Mesendoderm (in vitro differentiated cells): Measurements from ENCODE around the gene SULT1A2.

ENCODE experiments used
- DNase-seq: peaks from one replicate; pipeline ENCODE4 v3.0.0; 2013
- H2AK5ac ChIP-seq: 2 replicates; pipeline ENCODE4 v1.6.1; 2013; ENCODE audit warnings: low read length, inconsistent platforms
- H2BK120ac ChIP-seq: 2 replicates; pipeline ENCODE4 v1.6.1; 2013; ENCODE audit warnings: low read depth, mild to moderate bottlenecking, low read length, moderate library complexity, mixed read lengths
- H2BK15ac ChIP-seq: replicated peaks from 2 replicates; pipeline ENCODE4 v1.6.1; 2013; ENCODE audit warnings: low read depth, mild to moderate bottlenecking, moderate library complexity
- H2BK5ac ChIP-seq: 2 replicates; pipeline ENCODE4 v1.6.1; 2013; ENCODE audit warnings: low read length, inconsistent platforms
- H3K18ac ChIP-seq: 2 replicates; pipeline ENCODE4 v1.6.1; 2013; ENCODE audit warnings: mild to moderate bottlenecking, low read length, mixed read lengths
- H3K23ac ChIP-seq: one replicate; pipeline ENCODE4 v1.6.1; 2013; ENCODE audit warnings: low read length
- H3K27ac ChIP-seq: 2 replicates; pipeline ENCODE4 v1.5.1; 2013; ENCODE audit warnings: low read depth, mild to moderate bottlenecking, inconsistent platforms, low read length, moderate library complexity
- H3K27me3 ChIP-seq: 2 replicates; pipeline ENCODE4 v1.6.1; 2013; ENCODE audit warnings: low read length, control low read depth, mild to moderate bottlenecking, inconsistent platforms; ENCODE audit not compliant: insufficient read depth, poor library complexity
- H3K36me3 ChIP-seq: 2 replicates; pipeline ENCODE4 v1.6.1; 2013; ENCODE audit warnings: low read length, inconsistent platforms; ENCODE audit not compliant: control insufficient read depth, insufficient read depth
- H3K4ac ChIP-seq: one replicate; pipeline ENCODE4 v1.6.1; 2013; ENCODE audit warnings: low read depth, mild to moderate bottlenecking, low read length, moderate library complexity
- H3K4me1 ChIP-seq: 2 replicates; pipeline ENCODE4 v1.6.1; 2013; ENCODE audit warnings: low read depth, low read length, inconsistent platforms; ENCODE audit not compliant: control insufficient read depth
- H3K4me2 ChIP-seq: 2 replicates; pipeline ENCODE4 v1.6.1; 2013; ENCODE audit warnings: low read length
- H3K4me3 ChIP-seq: 2 replicates; pipeline ENCODE4 v1.5.1; 2013; ENCODE audit warnings: mild to moderate bottlenecking, low read length
- H3K56ac ChIP-seq: one replicate; pipeline ENCODE4 v1.6.1; 2013; ENCODE audit warnings: low read length
- H3K79me1 ChIP-seq: 2 replicates; pipeline ENCODE4 v1.6.1; 2013; ENCODE audit warnings: low read length, inconsistent platforms
- H3K79me2 ChIP-seq: 2 replicates; pipeline ENCODE4 v1.6.1; 2013; ENCODE audit warnings: mild to moderate bottlenecking, low read length; ENCODE audit not compliant: control insufficient read depth, insufficient read depth
- H3K9ac ChIP-seq: 2 replicates; pipeline ENCODE4 v1.6.1; 2013; ENCODE audit warnings: low read length, inconsistent platforms
- H4K5ac ChIP-seq: one replicate; pipeline ENCODE4 v1.6.1; 2013; ENCODE audit warnings: low read length
- H4K8ac ChIP-seq: one replicate; pipeline ENCODE4 v1.6.1; 2013; ENCODE audit warnings: low read depth, mild to moderate bottlenecking, control low read depth, low read length, moderate library complexity
- WGBS: extraction: QIAGEN DNeasy Blood & Tissue Kit; methylation state at CpG from one replicate; pipeline ENCODE4 v1.1.7; 2013; ENCODE audit warnings: low lambda C conversion rate, missing lambda C conversion rate; ENCODE audit not compliant: insufficient coverage; ENCODE audit errors: extremely low coverage; 5-methylcytosine and 5-hydroxymethylcytosine counted together

The SULT1A2 gene

DNA sequence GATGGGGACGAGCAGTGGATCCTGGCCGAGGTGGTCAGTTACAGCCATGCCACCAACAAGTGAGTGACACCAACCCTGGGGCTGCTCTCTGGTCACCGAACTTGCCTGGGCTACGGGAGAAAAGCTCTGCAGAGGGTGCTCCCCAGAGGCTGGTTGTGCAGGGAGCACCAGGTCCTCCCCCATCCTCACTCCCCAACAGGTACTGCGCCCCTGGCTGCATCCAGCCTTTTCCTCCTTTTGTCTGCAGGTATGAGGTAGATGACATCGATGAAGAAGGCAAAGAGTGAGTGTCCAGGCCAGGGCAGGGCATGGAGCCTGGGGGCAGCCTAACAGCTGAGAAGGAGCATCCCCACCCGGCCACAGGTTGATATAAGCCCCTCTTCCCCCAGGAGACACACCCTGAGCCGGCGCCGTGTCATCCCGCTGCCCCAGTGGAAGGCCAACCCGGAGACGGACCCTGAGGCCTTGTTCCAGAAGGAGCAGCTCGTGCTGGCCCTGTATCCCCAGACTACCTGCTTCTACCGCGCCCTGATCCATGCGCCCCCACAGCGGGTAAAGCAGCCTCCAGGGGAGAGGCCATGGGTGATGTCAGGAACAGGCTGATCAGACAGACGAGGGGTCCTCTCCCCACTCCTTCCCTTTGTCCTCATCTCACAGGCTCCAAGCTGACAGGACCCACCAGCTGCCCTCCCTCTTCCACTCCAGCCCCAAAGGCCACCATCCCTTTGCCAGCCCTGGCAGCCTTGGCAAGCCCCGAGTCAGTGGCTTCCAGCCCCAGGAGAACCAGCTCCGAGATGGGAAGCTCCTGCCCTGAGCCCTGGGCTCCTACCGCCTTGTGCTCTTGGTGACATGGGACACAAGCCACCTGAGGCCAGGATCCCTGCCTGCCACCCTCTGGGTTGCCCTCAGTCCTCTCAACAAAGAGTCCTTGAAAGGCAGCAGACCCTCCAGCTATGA lies 6.2 kb downstream of the SULT1A2 start:
- no peak for DNase-seq
- Histone ChIP-seq H3K23ac (no peak overlapping the region), H3K56ac (no peak overlapping the region), H3K4me3 (no peak overlapping the region), H4K8ac (no peak overlapping the region), H3K4me1 (no peaks in the 10 kb centered on the region), H3K18ac (no peak overlapping the region), H2BK15ac (no peak overlapping the region), H2BK5ac (no peak overlapping the region), H3K79me1 (no peaks in the 10 kb centered on the region), H3K4me2 (no peak overlapping the region), H2BK120ac (no peak overlapping the region), H3K4ac (no peak overlapping the region), H3K27ac (no peak overlapping the region), H4K5ac (no peak overlapping the region), H3K79me2 (no peaks in the 10 kb centered on the region), H2AK5ac (no peak overlapping the region), H3K27me3 (no peaks in the 10 kb centered on the region), H3K9ac (no peak overlapping the region), H3K36me3 (no peaks in the 10 kb centered on the region)
- WGBS, result no CpG with 5 or more reads among the region's 22 CpGs

DNA sequence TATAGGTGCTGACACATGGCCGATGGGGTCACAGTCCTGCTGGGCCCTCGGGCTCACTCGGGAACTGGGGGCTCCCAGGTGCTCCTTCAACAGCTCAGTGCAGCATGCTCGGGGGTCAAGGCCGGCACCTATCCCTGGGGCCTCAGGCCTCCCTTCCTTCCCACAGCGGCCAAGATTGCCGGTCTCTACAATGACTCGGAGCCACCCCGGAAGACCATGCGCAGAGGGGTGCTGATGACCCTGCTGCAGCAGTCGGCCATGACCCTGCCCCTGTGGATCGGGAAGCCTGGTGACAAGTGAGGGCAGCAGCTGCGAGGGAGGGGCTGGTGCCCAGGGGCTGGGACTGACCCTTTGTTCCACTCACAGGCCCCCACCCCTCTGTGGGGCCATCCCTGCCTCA lies 6.9 kb downstream of the SULT1A2 start:
- Histone ChIP-seq H3K4me2 (no peak overlapping the region), H3K4me1 (no peaks in the 10 kb centered on the region), H3K27me3 (no peaks in the 10 kb centered on the region), H3K9ac (no peak overlapping the region), H3K79me2 (no peaks in the 10 kb centered on the region), H3K36me3 (no peaks in the 10 kb centered on the region), H3K27ac (no peak overlapping the region), H2BK5ac (no peak overlapping the region), H3K56ac (no peak overlapping the region), H2BK120ac (no peak overlapping the region), H3K4me3 (no peak overlapping the region), H4K5ac (no peak overlapping the region), H3K18ac (no peak overlapping the region), H2BK15ac (no peak overlapping the region), H3K79me1 (no peaks in the 10 kb centered on the region), H4K8ac (no peak overlapping the region), H2AK5ac (no peak overlapping the region), H3K23ac (no peak overlapping the region), H3K4ac (no peak overlapping the region)
- WGBS, result no CpG with 5 or more reads among the region's 13 CpGs
- no peak for DNase-seq

GRCh38 chr16:28589069-28589468 lies 7.8 kb downstream of the SULT1A2 start:
- H3K23ac ChIP-seq, result no peak overlapping the region
- H2BK120ac ChIP-seq, result no peak overlapping the region
- no peak overlapping the region for H2AK5ac ChIP-seq
- H3K9ac ChIP-seq, result no peak overlapping the region
- no peak overlapping the region for H4K5ac ChIP-seq
- H3K18ac ChIP-seq, result no peak overlapping the region
- no peaks in the 10 kb centered on the region for H3K79me1 ChIP-seq
- no peaks in the 10 kb centered on the region for H3K4me1 ChIP-seq
- no peaks in the 10 kb centered on the region for H3K36me3 ChIP-seq
- H3K27me3 ChIP-seq, result no peaks in the 10 kb centered on the region
- no peak overlapping the region for H4K8ac ChIP-seq
- WGBS, result no CpG with 5 or more reads among the region's 8 CpGs
- H3K79me2 ChIP-seq, result no peaks in the 10 kb centered on the region
- H3K4me2 ChIP-seq, result no peak overlapping the region
- no peak for DNase-seq
- H3K4me3 ChIP-seq, result no peak overlapping the region
- no peak overlapping the region for H3K4ac ChIP-seq
- no peak overlapping the region for H2BK15ac ChIP-seq
- H3K56ac ChIP-seq, result no peak overlapping the region
- H2BK5ac ChIP-seq, result no peak overlapping the region
- no peak overlapping the region for H3K27ac ChIP-seq

DNA sequence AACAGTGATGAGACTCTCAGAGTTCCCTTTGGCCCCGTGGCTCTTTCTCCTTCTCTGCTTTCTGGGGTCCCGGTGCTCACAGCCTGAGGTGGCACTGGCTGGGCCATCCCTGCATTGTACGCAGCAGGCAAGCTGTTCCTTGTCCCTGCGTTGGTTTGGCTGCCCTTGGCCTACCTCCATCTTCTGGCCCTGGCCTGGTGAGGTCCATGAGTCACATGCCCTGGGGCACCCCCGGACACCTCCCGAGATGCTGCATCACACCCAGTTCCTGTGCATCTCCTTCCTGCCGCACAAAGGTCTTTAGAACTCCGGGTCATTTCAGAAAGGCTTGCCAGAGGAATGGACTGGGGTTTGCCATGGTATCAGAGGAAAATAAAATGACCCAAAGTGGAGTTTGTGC lies 9.5 kb downstream of the SULT1A2 start:
- H2AK5ac ChIP-seq, result no peak overlapping the region
- H3K18ac ChIP-seq, result no peak overlapping the region
- no peaks in the 10 kb centered on the region for H3K79me2 ChIP-seq
- no peak overlapping the region for H3K23ac ChIP-seq
- H4K8ac ChIP-seq, result no peak overlapping the region
- no peak overlapping the region for H3K4me2 ChIP-seq
- H2BK15ac ChIP-seq, result no peak overlapping the region
- H3K4ac ChIP-seq, result no peak overlapping the region
- H3K4me3 ChIP-seq, result no peak overlapping the region
- H4K5ac ChIP-seq, result no peak overlapping the region
- DNase-seq, result no peak
- H3K56ac ChIP-seq, result no peak overlapping the region
- no peak overlapping the region for H3K9ac ChIP-seq
- H3K4me1 ChIP-seq, result no peaks in the 10 kb centered on the region
- no peaks in the 10 kb centered on the region for H3K36me3 ChIP-seq
- H3K27me3 ChIP-seq, result no peaks in the 10 kb centered on the region
- no peak overlapping the region for H2BK120ac ChIP-seq
- no CpG with 5 or more reads among the region's 8 CpGs for WGBS
- no peak overlapping the region for H3K27ac ChIP-seq
- no peaks in the 10 kb centered on the region for H3K79me1 ChIP-seq
- H2BK5ac ChIP-seq, result no peak overlapping the region

DNA sequence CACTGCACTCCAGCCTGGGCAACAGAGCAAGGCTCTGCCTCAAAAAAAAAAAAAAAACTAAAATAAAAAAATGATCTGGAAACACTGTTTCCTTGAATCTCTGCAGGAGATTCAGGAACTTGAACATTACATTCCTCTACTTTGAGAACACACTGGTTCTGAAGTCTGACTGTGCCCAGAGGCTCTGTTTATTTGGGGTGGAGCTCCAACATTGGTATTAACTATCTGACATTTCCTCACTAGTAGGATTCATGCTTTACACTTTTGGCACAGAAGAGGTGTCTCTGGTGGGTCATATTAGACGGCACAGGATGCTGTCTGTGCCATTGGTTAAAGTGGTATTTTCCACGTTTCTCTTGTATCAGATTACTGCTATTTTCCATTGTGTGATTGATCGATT lies 10.4 kb downstream of the SULT1A2 start:
- H3K4me3 ChIP-seq, result no peak overlapping the region
- H2AK5ac ChIP-seq, result no peak overlapping the region
- DNase-seq, result no peak
- H4K8ac ChIP-seq, result no peak overlapping the region
- no peak overlapping the region for H3K56ac ChIP-seq
- H4K5ac ChIP-seq, result no peak overlapping the region
- H3K79me2 ChIP-seq, result no peaks in the 10 kb centered on the region
- H3K27me3 ChIP-seq, result no peaks in the 10 kb centered on the region
- WGBS, result no CpG with 5 or more reads among the region's 3 CpGs
- no peak overlapping the region for H3K9ac ChIP-seq
- H3K4me2 ChIP-seq, result no peak overlapping the region
- H3K79me1 ChIP-seq, result no peaks in the 10 kb centered on the region
- H3K27ac ChIP-seq, result no peak overlapping the region
- H3K36me3 ChIP-seq, result no peaks in the 10 kb centered on the region
- H3K4me1 ChIP-seq, result no peaks in the 10 kb centered on the region
- no peak overlapping the region for H3K4ac ChIP-seq
- H2BK5ac ChIP-seq, result no peak overlapping the region
- no peak overlapping the region for H3K18ac ChIP-seq
- H3K23ac ChIP-seq, result no peak overlapping the region
- no peak overlapping the region for H2BK120ac ChIP-seq
- H2BK15ac ChIP-seq, result no peak overlapping the region

DNA sequence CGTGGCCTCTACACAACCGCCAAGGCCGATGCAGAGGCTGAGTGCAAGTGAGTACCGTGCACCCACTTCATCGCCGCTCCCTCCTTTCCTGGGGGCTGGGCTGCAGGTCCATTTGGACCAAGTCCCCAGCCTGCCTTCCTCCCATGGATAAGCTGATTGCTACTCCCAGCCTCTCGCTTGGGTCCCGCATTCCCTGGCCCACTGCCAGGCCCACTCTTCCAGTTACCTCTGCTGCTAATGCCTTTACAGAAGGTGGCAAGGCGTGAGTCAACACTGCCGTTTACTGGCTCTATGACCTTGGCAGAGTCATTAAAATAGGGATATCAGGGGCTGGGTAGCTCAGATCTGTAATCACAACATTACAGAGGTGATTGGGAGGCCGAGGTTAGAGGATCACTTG lies 11.2 kb downstream of the SULT1A2 start:
- Histone ChIP-seq H3K36me3 (no peaks in the 10 kb centered on the region), H3K27me3 (no peaks in the 10 kb centered on the region)
- WGBS, result no CpG with 5 or more reads among the region's 11 CpGs

More for the DNA sequence above, 11.2 kb downstream of the SULT1A2 start:
- no peak overlapping the region for H3K18ac ChIP-seq
- no peak for DNase-seq
- no peak overlapping the region for H4K8ac ChIP-seq
- no peaks in the 10 kb centered on the region for H3K79me2 ChIP-seq
- no peak overlapping the region for H3K23ac ChIP-seq
- H2BK120ac ChIP-seq, result no peak overlapping the region
- no peak overlapping the region for H3K4me2 ChIP-seq
- H3K79me1 ChIP-seq, result no peaks in the 10 kb centered on the region
- H3K4me3 ChIP-seq, result no peak overlapping the region
- H3K56ac ChIP-seq, result no peak overlapping the region
- no peak overlapping the region for H2BK15ac ChIP-seq
- H3K4ac ChIP-seq, result no peak overlapping the region
- no peak overlapping the region for H3K9ac ChIP-seq
- no peak overlapping the region for H2BK5ac ChIP-seq
- no peak overlapping the region for H4K5ac ChIP-seq
- H3K4me1 ChIP-seq, result no peaks in the 10 kb centered on the region
- H3K27ac ChIP-seq, result no peak overlapping the region
- H2AK5ac ChIP-seq, result no peak overlapping the region
